AG04450 (cell line): ENCODE data around the gene CHRNB1. TPM values are rescaled to one million over a fixed set of nuclear protein-coding genes. Genes with fewer than 3 reads are reported as not detected.

Experiments
- CTCF ChIA-PET: fragments of 300-600, 350-600 bp; formaldehyde crosslinking; extraction: SDS; loops from one replicate; lab custom pipeline; 2022; ENCODE audit warnings: antibody characterized with exemption, inconsistent platforms; lab: Charles Lee
- POLR2A ChIA-PET: fragments of 350-600 bp; formaldehyde crosslinking; extraction: SDS; loops from one replicate; lab custom pipeline; 2021; ENCODE audit warnings: antibody characterized with exemption, inconsistent platforms; lab: Yijun Ruan, JAX
- DNase-seq: peaks from one replicate; pipeline ENCODE4 v3.0.0-alpha.2; 2011; ENCODE audit warnings: low read depth, low spot score
- H3K27ac ChIP-seq: one replicate; pipeline ENCODE4 v1.5.1; 2012; ENCODE audit warnings: low read depth, low read length, control low read depth
- H3K27me3 ChIP-seq: one replicate; pipeline ENCODE4 v1.6.0; 2012; ENCODE audit warnings: low read length; ENCODE audit not compliant: control insufficient read depth, insufficient read depth
- H3K4me3 ChIP-seq: 2 replicates; pipeline ENCODE4 v1.5.1; 2011; ENCODE audit warnings: mild to moderate bottlenecking, low read depth, low read length, control low read depth
- H3K9me3 ChIP-seq: 2 replicates; pipeline ENCODE4 v1.5.1; 2012; ENCODE audit warnings: low read length; ENCODE audit not compliant: control insufficient read depth, insufficient read depth
- CTCF ChIP-seq: IDR thresholded peaks from 2 replicates; pipeline ENCODE4 v1.5.1; 2011; ENCODE audit warnings: low read depth, low read length, control low read depth, inconsistent platforms
- polyA plus RNA-seq: library from polyadenylated mRNA; depleted of rRNA; stranded (reverse); fragments of >200 nt; gene quantifications from 2 replicates; pipeline ENCODE4 v1.2.3, GENCODE V29; 2011

The CHRNB1 gene
- polyA plus RNA-seq, 1 experiment: 6.3 TPM

GRCh38 chr17:7403727-7403976 is 41.2 kb upstream of the CHRNB1 start:
- ChIA-PET CTCF (interaction anchor here (0.5 to 2.4 kb wide), 11 partner anchors 9 to 706 kb away, joined by 3 to 9 read pairs (median 3); partner anchors contain the start of genes PLSCR3 and SENP3), POLR2A (interaction anchor here (0.6 to 1.9 kb wide), 24 partner anchors 9 to 507 kb away, joined by 3 to 20 read pairs (median 4); partner anchors contain the start of genes DVL2, NEURL4, PLSCR3 and POLR2A)
- peak; percentile 39 for DNase-seq
- Histone ChIP-seq H3K4me3 (peak overlapping the region; percentile 87), H3K27ac (peak overlapping the region; percentile 61), H3K27me3 (no peaks in the 10 kb centered on the region), H3K9me3 (no peaks in the 10 kb centered on the region)
- TF ChIP-seq CTCF: no peak

- peak; percentile 99 for DNase-seq
- H3K27ac ChIP-seq: peak within 1 kb of the TSS; percentile 61
- peak within 1 kb of the TSS; percentile 87 for H3K4me3 ChIP-seq
- CTCF ChIA-PET: interaction anchor here (0.5 to 2.4 kb wide), 13 partner anchors 9 to 706 kb away, joined by 3 to 9 read pairs (median 3); partner anchors contain the start of genes KCTD11, PLSCR3 and SENP3
- POLR2A ChIA-PET: interaction anchor here (0.6 to 1.9 kb wide), 26 partner anchors 9 to 806 kb away, joined by 3 to 20 read pairs (median 4); partner anchors contain the start of genes AURKB, CD68, DVL2 and NEURL4
- H3K27me3 ChIP-seq: no peaks in the 10 kb centered on the region
- TF ChIP-seq CTCF: 0 out of 2 replicates have a peak, but pooled peaks have one; percentile 1
- H3K9me3 ChIP-seq: no peaks in the 10 kb centered on the region
Observed at GRCh38 chr17:7403977-7404736, 40.7 kb upstream of the CHRNB1 start, which contains the start of gene TMEM256. Gene TMEM256, minus strand, starts transcription at chr17:7404097. Its CDS starts 13 bp downstream, at chr17:7404084.

- no peaks in the 10 kb centered on the region for H3K9me3 ChIP-seq
- no peaks in the 10 kb centered on the region for H3K27me3 ChIP-seq
- H3K27ac ChIP-seq: peak overlapping the region; percentile 52
- TF ChIP-seq CTCF: no peak
- CTCF ChIA-PET: interaction anchor here (0.8 to 1.1 kb wide), 2 partner anchors 52 to 156 kb away, joined by 3 to 9 read pairs; partner anchors contain the start of genes KCTD11 and SENP3
- peak overlapping the region; percentile 86 for H3K4me3 ChIP-seq
- no peak for DNase-seq
- POLR2A ChIA-PET: interaction anchor here (0.6 to 1.8 kb wide), 17 partner anchors 16 to 805 kb away, joined by 3 to 20 read pairs (median 4); partner anchors contain the start of genes AURKB, CD68, DVL2 and NEURL4
Observed at GRCh38 chr17:7404737-7405349, 40.0 kb upstream of the CHRNB1 start.

GRCh38 chr17:7405350-7406234 is 39.3 kb upstream of the CHRNB1 start:
- TF ChIP-seq CTCF: no peak
- H3K4me3 ChIP-seq: peak overlapping the region; percentile 86
- H3K9me3 ChIP-seq: no peaks in the 10 kb centered on the region
- no peaks in the 10 kb centered on the region for H3K27me3 ChIP-seq
- H3K27ac ChIP-seq: peak overlapping the region; percentile 52
- no peak for DNase-seq
- ChIA-PET CTCF (interaction anchor here (0.9 kb wide), 1 partner anchor 31 kb away, joined by 4 read pairs; no protein-coding TSS in a partner anchor), POLR2A (interaction anchor here (0.7 kb wide), 2 partner anchors 36 to 222 kb away, joined by 4 read pairs; no protein-coding TSS in a partner anchor)
